ENCODE results near the gene GALNTL6.

DNA sequence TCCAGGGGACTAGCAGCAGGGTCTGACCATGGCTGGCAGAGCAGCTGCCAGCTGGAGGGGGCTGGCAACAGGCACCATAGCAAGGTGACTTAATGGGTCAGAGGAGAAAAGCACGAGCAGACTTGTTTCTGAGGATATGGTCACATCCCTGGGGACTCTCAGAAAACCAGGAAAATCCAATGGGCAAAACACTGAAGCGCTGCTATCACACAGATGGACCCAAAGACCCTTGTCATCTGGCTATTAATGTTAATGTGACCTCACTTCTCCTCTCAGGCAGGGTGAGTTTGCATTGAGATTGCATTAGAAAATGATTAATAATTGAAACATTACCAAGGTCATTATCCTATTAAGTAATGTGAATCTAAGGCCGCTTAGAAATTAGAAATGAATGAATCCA, 1061.7 kb downstream of the GALNTL6 start:
- TF ChIP-seq CTCF (IDR thresholded peaks at IDR 0.05) = no peak
- no peak for TF ChIP-seq POLR2A (IDR thresholded peaks at IDR 0.05)

All from lower leg skin (tissue), 3 donors.